IMR-90 (cell line): ENCODE measurements around the gene VPS41. TPM values are rescaled to one million over a fixed set of nuclear protein-coding genes. Genes with fewer than 3 reads are reported as not detected.

Experiments used
- ATAC-seq: fragments of 200-7000 bp; cut with Tn5 transposase; 2 replicates; pipeline ENCODE4 v1.9.1; 2020; ENCODE audit warnings: low read depth, mild to moderate bottlenecking, moderate library complexity
- BruUV-seq: library from RNA; stranded (reverse); fragments of 400-500 nt; replicated peaks from 2 replicates; lab custom pipeline; 2021; lab: Mats Ljungman, UMichigan
- CTCF ChIA-PET: fragments of 300-600 bp; formaldehyde crosslinking; extraction: SDS; loops from one replicate; lab custom pipeline; 2021; ENCODE audit warnings: antibody characterized with exemption; lab: Yijun Ruan, JAX
- POLR2A ChIA-PET: fragments of 300-600 bp; sonication (Branson Sonifier 250); formaldehyde crosslinking; loops from one replicate; lab custom pipeline; 2022; ENCODE audit warnings: antibody characterized with exemption; ENCODE audit not compliant: unreplicated experiment; lab: Charles Lee
- DNase-seq: peaks from one replicate; pipeline ENCODE4 v3.0.0; 2013
- H2AFZ ChIP-seq: replicated peaks from 2 replicates; pipeline ENCODE3; 2013; ENCODE audit warnings: low read length, mild to moderate bottlenecking; ENCODE audit not compliant: poor library complexity
- H2AK5ac ChIP-seq: 2 replicates; pipeline ENCODE4 v1.6.1; 2013; ENCODE audit warnings: low read depth, low read length, inconsistent platforms
- H2AK9ac ChIP-seq: replicated peaks from 2 replicates; pipeline ENCODE3; 2013; ENCODE audit warnings: mild to moderate bottlenecking, low read depth, low read length, moderate library complexity; ENCODE audit not compliant: poor library complexity
- H2BK120ac ChIP-seq: 2 replicates; pipeline ENCODE4 v1.6.1; 2013; ENCODE audit warnings: low read depth, low read length, inconsistent platforms
- H2BK15ac ChIP-seq: 3 replicates; pipeline ENCODE4 v1.6.1; 2013; ENCODE audit warnings: low read depth, low read length, inconsistent platforms
- H2BK20ac ChIP-seq: 2 replicates; pipeline ENCODE4 v1.6.1; 2013; ENCODE audit warnings: low read depth, mild to moderate bottlenecking, inconsistent platforms, low read length, moderate library complexity
- H2BK5ac ChIP-seq: 2 replicates; pipeline ENCODE4 v1.6.1; 2013; ENCODE audit warnings: mild to moderate bottlenecking, low read depth, low read length, inconsistent platforms; ENCODE audit not compliant: poor library complexity, severe bottlenecking
- H3K14ac ChIP-seq: replicated peaks from 2 replicates; pipeline ENCODE4 v1.6.1; 2013; ENCODE audit warnings: low read depth, low read length, inconsistent platforms
- H3K18ac ChIP-seq: 2 replicates; pipeline ENCODE4 v1.6.1; 2013; ENCODE audit warnings: low read depth, low read length, control low read depth
- H3K23ac ChIP-seq: 2 replicates; pipeline ENCODE4 v1.6.1; 2013; ENCODE audit warnings: low read depth, low read length, inconsistent platforms
- H3K27ac ChIP-seq: 2 replicates; pipeline ENCODE4 v1.5.1; 2013; ENCODE audit warnings: mild to moderate bottlenecking, control low read depth, low read length; ENCODE audit not compliant: insufficient read depth
- H3K27me3 ChIP-seq: 2 replicates; pipeline ENCODE4 v1.6.1; 2013; ENCODE audit warnings: low read length; ENCODE audit not compliant: control insufficient read depth, insufficient read depth
- H3K36me3 ChIP-seq: 2 replicates; pipeline ENCODE4 v1.6.1; 2013; ENCODE audit warnings: low read length, mixed read lengths; ENCODE audit not compliant: control insufficient read depth, insufficient read depth
- H3K4ac ChIP-seq: 2 replicates; pipeline ENCODE4 v1.6.1; 2013; ENCODE audit warnings: low read depth, low read length, inconsistent platforms
- H3K4me1 ChIP-seq: 2 replicates; pipeline ENCODE4 v1.6.1; 2013; ENCODE audit warnings: low read length, mixed read lengths; ENCODE audit not compliant: control insufficient read depth, insufficient read depth
- H3K4me2 ChIP-seq: 2 replicates; pipeline ENCODE4 v1.6.1; 2013; ENCODE audit warnings: low read depth, mild to moderate bottlenecking, control low read depth, low read length, moderate library complexity
- H3K4me3 ChIP-seq: 2 replicates; pipeline ENCODE4 v1.5.1; 2013; ENCODE audit warnings: low read depth, mild to moderate bottlenecking, control low read depth, low read length, moderate library complexity; ENCODE audit not compliant: insufficient read depth
- H3K56ac ChIP-seq: 2 replicates; pipeline ENCODE4 v1.6.1; 2013; ENCODE audit warnings: low read length, inconsistent platforms; ENCODE audit not compliant: insufficient read depth; ENCODE audit errors: extremely low read depth
- H3K79me1 ChIP-seq, 2 experiments: 2 replicates each; pipeline ENCODE4 v1.6.1; 2013; ENCODE audit warnings: low read length in 2 of 2, inconsistent platforms in 1 of 2, low read depth in 1 of 2
- H3K9ac ChIP-seq: 2 replicates; pipeline ENCODE4 v1.6.1; 2013; ENCODE audit warnings: low read depth, low read length, control low read depth
- H3K9me1 ChIP-seq: 2 replicates; pipeline ENCODE4 v1.6.1; 2013; ENCODE audit warnings: low read length, inconsistent platforms; ENCODE audit not compliant: insufficient read depth
- H3K9me3 ChIP-seq: 2 replicates; pipeline ENCODE4 v1.6.1; 2013; ENCODE audit warnings: low read length; ENCODE audit not compliant: control insufficient read depth, insufficient read depth
- H4K20me1 ChIP-seq: 2 replicates; pipeline ENCODE4 v1.6.1; 2013; ENCODE audit warnings: low read length, inconsistent platforms; ENCODE audit not compliant: insufficient read depth
- H4K5ac ChIP-seq: 2 replicates; pipeline ENCODE4 v1.6.1; 2013; ENCODE audit warnings: mild to moderate bottlenecking, low read depth, low read length, control low read depth
- H4K8ac ChIP-seq, 2 experiments: 2 replicates each; pipeline ENCODE4 v1.6.1; 2013; ENCODE audit warnings: low read depth in 2 of 2, low read length in 2 of 2, control low read depth in 1 of 2, inconsistent platforms in 1 of 2
- H4K91ac ChIP-seq: 2 replicates; pipeline ENCODE4 v1.6.1; 2013; ENCODE audit warnings: low read depth, low read length, inconsistent platforms; ENCODE audit not compliant: insufficient read depth
- MAZ ChIP-seq: IDR thresholded peaks from 2 replicates; pipeline ENCODE4 v1.6.1; 2012; ENCODE audit warnings: low read depth, mild to moderate bottlenecking, low read length, improper control_type of control experiment, moderate library complexity, borderline replicate concordance
- NFE2L2 ChIP-seq: fragments of 150-350 bp; IDR thresholded peaks from 2 replicates; pipeline ENCODE4 v1.6.1; 2016; ENCODE audit warnings: low read depth, mild to moderate bottlenecking, low read length
- SMC3 ChIP-seq: fragments of 150-350 bp; IDR thresholded peaks from 2 replicates; pipeline ENCODE4 v1.6.1; 2016; ENCODE audit warnings: low read depth, mild to moderate bottlenecking, antibody characterized with exemption, low read length, moderate library complexity
- WGBS, 2 experiments: methylation state at CpG; one replicate each; pipeline versions ENCODE4 v1.1.5 to v1.1.7; 2013; ENCODE audit warnings: missing lambda C conversion rate in 2 of 2; ENCODE audit not compliant: insufficient read length in 1 of 2; ENCODE audit errors: extremely low coverage in 2 of 2; 5-methylcytosine and 5-hydroxymethylcytosine counted together
- dilution Hi-C: fragments of 300-500 bp; cut with HindIII; formaldehyde crosslinking; loops from one replicate; pipeline ENCODE4 v1.14.3; 2018; ENCODE audit warnings: low sequenced_read_pairs; ENCODE audit not compliant: unreplicated experiment
- in situ Hi-C: fragments of 300-500 bp; cut with MboI; formaldehyde crosslinking; loops from 3 replicates; pipeline ENCODE4 v1.14.3; 2019; ENCODE audit warnings: low sequenced_read_pairs, inconsistent platforms, mixed read lengths
- intact Hi-C: fragments of 100-400 bp; cut with micrococcal nuclease; formaldehyde crosslinking; loops from 2 replicates; pipeline ENCODE4 v1.10.0; 2022
- polyA plus RNA-seq, 3 experiments: library from polyadenylated mRNA; depleted of rRNA; stranded (reverse); fragments of >200 nt; gene quantifications; 2 replicates each; pipeline ENCODE4 v1.2.3, GENCODE V29; 2012; ENCODE audit warnings: low replicate concordance in 1 of 3
- total RNA-seq: library from RNA; depleted of rRNA; stranded (reverse); fragments of >200 nt; gene quantifications from 2 replicates; pipeline ENCODE4 v1.2.3, GENCODE V29; 2012
- TF ChIP-seq, protein P1 (sequence below): fragments of 150-350 bp; IDR thresholded peaks from 2 replicates; pipeline ENCODE4 v1.6.1; 2017; ENCODE audit warnings: mild to moderate bottlenecking, antibody characterized with exemption, low read length, low read depth

The VPS41 gene
- total and polyA plus RNA-seq, 2 of the 4 experiments (the other 2 are of a cell fraction): 16.0 to 28.0 TPM

DNA sequence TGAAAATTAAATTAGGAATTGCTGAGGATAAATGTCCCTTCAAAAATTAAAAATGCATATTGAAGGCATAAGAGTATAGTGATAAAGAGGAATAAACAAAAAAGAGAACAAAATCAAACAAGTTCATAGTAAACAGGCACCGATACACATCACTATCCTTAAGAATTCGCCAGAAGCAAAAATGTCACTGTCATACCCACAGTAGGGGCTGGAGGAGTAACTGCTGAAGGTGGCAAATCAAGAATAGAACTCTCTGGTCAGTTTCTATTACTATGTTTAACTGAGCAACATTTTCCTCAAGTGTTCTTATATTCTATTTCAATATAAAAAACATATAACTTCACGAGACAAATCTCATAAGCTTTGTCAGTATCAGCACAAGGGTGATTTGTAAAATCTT, 84.0 kb downstream of the VPS41 start:
- Histone ChIP-seq H3K9me1 (peaks cover 3% of the 10 kb centered on the region; the same call in 1 of the 2 replicates), H2BK5ac (no peak overlapping the region), H3K27me3 (no peaks in the 10 kb centered on the region), H3K4ac (no peak overlapping the region), H2BK20ac (no peak overlapping the region), H4K8ac (no peak overlapping the region), H3K9me3 (peaks cover 2% of the 10 kb centered on the region; the same call in 1 of the 2 replicates), H2AK5ac (no peak overlapping the region), H3K23ac (no peak overlapping the region), H3K4me3 (no peak overlapping the region), H2BK15ac (no peak overlapping the region), H3K79me1 (no peaks in the 10 kb centered on the region), H2AK9ac (no peak overlapping the region), H3K9ac (no peak overlapping the region), H3K27ac (no peak overlapping the region), H3K4me1 (peaks cover 4% of the 10 kb centered on the region; the same call in 1 of the 2 replicates), H2AFZ (no peak overlapping the region), H3K56ac (no peak overlapping the region), H4K20me1 (no peaks in the 10 kb centered on the region), H3K18ac (no peak overlapping the region), H3K14ac (no peak overlapping the region), H4K5ac (no peak overlapping the region), H3K4me2 (no peak overlapping the region), H4K91ac (no peak overlapping the region), H2BK120ac (no peak overlapping the region), H3K36me3 (no peaks in the 10 kb centered on the region)
- in situ Hi-C loops (loop anchor here (25.0 kb wide), 1 partner anchor 912 kb away; no protein-coding TSS in a partner anchor), intact Hi-C loops (no loop called here), dilution Hi-C loops (no loop called here)
- WGBS, 2 experiments: no CpG with 5 or more reads among the region's 3 CpGs
- no peak for DNase-seq
- ChIA-PET CTCF (no interaction called here), POLR2A (no interaction called here)
- BruUV-seq: no TSS peak
- TF ChIP-seq, protein P1, sequence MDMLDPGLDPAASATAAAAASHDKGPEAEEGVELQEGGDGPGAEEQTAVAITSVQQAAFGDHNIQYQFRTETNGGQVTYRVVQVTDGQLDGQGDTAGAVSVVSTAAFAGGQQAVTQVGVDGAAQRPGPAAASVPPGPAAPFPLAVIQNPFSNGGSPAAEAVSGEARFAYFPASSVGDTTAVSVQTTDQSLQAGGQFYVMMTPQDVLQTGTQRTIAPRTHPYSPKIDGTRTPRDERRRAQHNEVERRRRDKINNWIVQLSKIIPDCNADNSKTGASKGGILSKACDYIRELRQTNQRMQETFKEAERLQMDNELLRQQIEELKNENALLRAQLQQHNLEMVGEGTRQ: no peak
- no peak for TF ChIP-seq NFE2L2
- TF ChIP-seq SMC3: no peak
- no peak for TF ChIP-seq MAZ
- no peak for ATAC-seq
